Measurements from ENCODE around the gene MRPS24. TPM values are rescaled to one million over a fixed set of nuclear protein-coding genes. Genes with fewer than 3 reads are reported as not detected.

The MRPS24 gene
- total and polyA plus RNA-seq, 2 donors: 80.5 to 107 TPM

DNA sequence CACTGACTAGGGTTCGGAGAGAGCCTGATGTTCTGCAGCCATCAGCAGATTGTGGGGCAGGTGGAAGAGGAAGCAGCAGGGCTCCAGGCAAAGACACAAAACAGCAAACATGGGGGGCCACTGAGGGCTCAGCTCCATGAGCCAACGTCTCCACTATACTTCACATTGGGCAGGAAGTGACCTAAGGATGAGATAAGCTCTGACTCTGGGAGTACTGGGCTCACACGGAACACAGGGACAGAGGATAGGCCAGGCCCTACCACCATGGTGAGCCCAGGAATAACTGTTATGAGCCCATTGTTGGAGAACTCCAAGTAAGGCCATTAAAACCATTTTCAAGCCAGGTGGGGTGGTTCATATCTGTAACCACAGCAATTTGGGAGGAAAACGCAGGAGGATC, 14.9 kb upstream of the MRPS24 start:
- Histone ChIP-seq H3K4me3 (ENCODE audit: low read length in 2 of 2) (no peak overlapping the region), H3K9me3 (ENCODE audit: control insufficient read depth in 2 of 2, insufficient read depth in 1 of 2, low read length in 1 of 2) (no peaks in the 10 kb centered on the region), H3K27ac (ENCODE audit: low read depth in 1 of 2, low read length in 1 of 2) (no peak overlapping the region), H3K27me3 (ENCODE audit: control insufficient read depth in 2 of 2, insufficient read depth in 1 of 2, low read length in 1 of 2) (no peaks in the 10 kb centered on the region), H3K36me3 (ENCODE audit: control insufficient read depth in 2 of 2, insufficient read depth in 2 of 2, low read length in 1 of 2) (peaks cover 24 to 25% of the 10 kb centered on the region in 2 donors), H3K4me1 (ENCODE audit: control insufficient read depth in 2 of 2, insufficient read depth in 2 of 2, low read length in 2 of 2) (no peaks in the 10 kb centered on the region)
- DNase-seq (ENCODE audit: low read depth in 6 of 9, low spot score in 9 of 9): no peak
- WGBS: 92% methylated on average over 4 of the region's 4 CpGs

DNA sequence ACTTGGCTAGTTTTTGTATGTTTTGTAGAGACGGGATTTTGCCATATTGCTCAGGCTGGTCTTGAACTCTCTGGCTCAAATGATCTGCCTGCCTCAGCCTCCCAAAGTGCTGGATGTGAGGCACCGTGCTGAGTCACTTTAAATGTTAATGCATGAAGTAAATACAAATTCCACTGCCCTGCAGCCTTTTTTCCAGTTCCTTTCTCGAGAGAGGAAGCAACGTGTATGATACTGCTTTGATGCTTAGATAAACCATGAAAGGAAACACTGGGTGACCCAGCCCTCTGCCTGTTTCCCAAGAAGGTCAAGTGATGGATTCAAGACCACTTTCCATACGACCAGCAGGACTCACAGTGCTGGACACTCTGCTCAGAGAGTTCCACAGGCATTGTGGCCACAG, 11.3 kb upstream of the MRPS24 start:
- Histone ChIP-seq H3K36me3 (ENCODE audit: control insufficient read depth in 2 of 2, insufficient read depth in 2 of 2, low read length in 1 of 2) (peaks cover 45 to 55% of the 10 kb centered on the region in 2 donors), H3K4me1 (ENCODE audit: control insufficient read depth in 2 of 2, insufficient read depth in 2 of 2, low read length in 2 of 2) (no peaks in the 10 kb centered on the region), H3K27ac (ENCODE audit: low read depth in 1 of 2, low read length in 1 of 2) (no peak overlapping the region), H3K4me3 (ENCODE audit: low read length in 2 of 2) (no peak overlapping the region), H3K27me3 (ENCODE audit: control insufficient read depth in 2 of 2, insufficient read depth in 1 of 2, low read length in 1 of 2) (no peaks in the 10 kb centered on the region), H3K9me3 (ENCODE audit: control insufficient read depth in 2 of 2, insufficient read depth in 1 of 2, low read length in 1 of 2) (no peaks in the 10 kb centered on the region)
- 93% methylated on average over 5 of the region's 5 CpGs for WGBS
- no peak for DNase-seq (ENCODE audit: low read depth in 6 of 9, low spot score in 9 of 9)

DNA sequence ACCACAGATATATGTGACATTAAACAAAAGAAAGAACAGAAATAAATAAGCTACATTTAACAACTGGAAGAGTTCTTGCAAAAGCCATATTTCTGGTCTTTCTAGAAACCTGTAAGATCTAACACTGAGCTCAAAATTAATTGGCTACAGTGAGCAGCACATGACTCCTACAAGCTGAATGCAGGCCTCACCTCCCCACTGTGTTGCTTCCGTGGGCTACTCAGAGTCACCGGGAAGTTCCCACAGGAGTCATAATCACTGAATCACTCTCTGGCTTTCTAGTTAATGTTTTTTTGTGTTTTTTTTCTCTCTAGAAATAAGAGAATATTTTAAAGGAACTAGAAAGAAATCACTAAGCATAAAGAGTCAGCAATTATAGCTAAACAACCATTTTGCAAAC, 10.2 kb upstream of the MRPS24 start:
- no peak overlapping the region for H3K27ac ChIP-seq (ENCODE audit: low read depth in 1 of 2, low read length in 1 of 2)
- no peak for DNase-seq (ENCODE audit: low read depth in 6 of 9, low spot score in 9 of 9)
- H3K9me3 ChIP-seq (ENCODE audit: control insufficient read depth in 2 of 2, insufficient read depth in 1 of 2, low read length in 1 of 2): no peaks in the 10 kb centered on the region
- peaks cover 45 to 51% of the 10 kb centered on the region in 2 donors for H3K36me3 ChIP-seq (ENCODE audit: control insufficient read depth in 2 of 2, insufficient read depth in 2 of 2, low read length in 1 of 2)
- WGBS: 95% methylated on average over 2 of the region's 2 CpGs
- no peak overlapping the region for H3K4me3 ChIP-seq (ENCODE audit: low read length in 2 of 2)
- no peaks in the 10 kb centered on the region for H3K4me1 ChIP-seq (ENCODE audit: control insufficient read depth in 2 of 2, insufficient read depth in 2 of 2, low read length in 2 of 2)
- H3K27me3 ChIP-seq (ENCODE audit: control insufficient read depth in 2 of 2, insufficient read depth in 1 of 2, low read length in 1 of 2): no peaks in the 10 kb centered on the region

DNA sequence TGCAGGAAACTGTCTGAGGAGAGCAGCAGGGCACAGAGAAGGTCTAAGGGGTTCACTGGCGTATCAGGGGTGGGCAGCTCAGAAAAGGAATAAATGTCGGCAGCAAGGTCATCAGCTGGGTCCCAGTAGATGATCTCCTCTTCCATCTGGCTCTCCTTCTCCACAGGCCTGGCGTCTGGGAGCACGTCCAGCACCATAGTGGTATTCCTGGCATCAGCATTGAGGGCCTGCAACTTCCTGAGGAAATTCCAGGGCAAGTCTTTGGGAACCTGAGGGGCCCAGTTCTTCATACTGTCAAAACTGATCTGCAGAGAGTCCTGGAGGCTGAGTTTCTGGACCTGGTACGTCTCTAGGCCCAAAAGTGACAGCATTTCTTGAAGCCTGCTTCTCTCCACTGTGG, 9.6 kb upstream of the MRPS24 start:
- Histone ChIP-seq H3K9me3 (ENCODE audit: control insufficient read depth in 2 of 2, insufficient read depth in 1 of 2, low read length in 1 of 2) (no peaks in the 10 kb centered on the region), H3K4me3 (ENCODE audit: low read length in 2 of 2) (no peak overlapping the region), H3K4me1 (ENCODE audit: control insufficient read depth in 2 of 2, insufficient read depth in 2 of 2, low read length in 2 of 2) (no peaks in the 10 kb centered on the region), H3K27me3 (ENCODE audit: control insufficient read depth in 2 of 2, insufficient read depth in 1 of 2, low read length in 1 of 2) (no peaks in the 10 kb centered on the region), H3K36me3 (ENCODE audit: control insufficient read depth in 2 of 2, insufficient read depth in 2 of 2, low read length in 1 of 2) (peaks cover 46 to 48% of the 10 kb centered on the region in 2 donors), H3K27ac (ENCODE audit: low read depth in 1 of 2, low read length in 1 of 2) (no peak overlapping the region)
- 96% methylated on average over 5 of the region's 5 CpGs for WGBS
- DNase-seq (ENCODE audit: low read depth in 6 of 9, low spot score in 9 of 9): no peak

DNA sequence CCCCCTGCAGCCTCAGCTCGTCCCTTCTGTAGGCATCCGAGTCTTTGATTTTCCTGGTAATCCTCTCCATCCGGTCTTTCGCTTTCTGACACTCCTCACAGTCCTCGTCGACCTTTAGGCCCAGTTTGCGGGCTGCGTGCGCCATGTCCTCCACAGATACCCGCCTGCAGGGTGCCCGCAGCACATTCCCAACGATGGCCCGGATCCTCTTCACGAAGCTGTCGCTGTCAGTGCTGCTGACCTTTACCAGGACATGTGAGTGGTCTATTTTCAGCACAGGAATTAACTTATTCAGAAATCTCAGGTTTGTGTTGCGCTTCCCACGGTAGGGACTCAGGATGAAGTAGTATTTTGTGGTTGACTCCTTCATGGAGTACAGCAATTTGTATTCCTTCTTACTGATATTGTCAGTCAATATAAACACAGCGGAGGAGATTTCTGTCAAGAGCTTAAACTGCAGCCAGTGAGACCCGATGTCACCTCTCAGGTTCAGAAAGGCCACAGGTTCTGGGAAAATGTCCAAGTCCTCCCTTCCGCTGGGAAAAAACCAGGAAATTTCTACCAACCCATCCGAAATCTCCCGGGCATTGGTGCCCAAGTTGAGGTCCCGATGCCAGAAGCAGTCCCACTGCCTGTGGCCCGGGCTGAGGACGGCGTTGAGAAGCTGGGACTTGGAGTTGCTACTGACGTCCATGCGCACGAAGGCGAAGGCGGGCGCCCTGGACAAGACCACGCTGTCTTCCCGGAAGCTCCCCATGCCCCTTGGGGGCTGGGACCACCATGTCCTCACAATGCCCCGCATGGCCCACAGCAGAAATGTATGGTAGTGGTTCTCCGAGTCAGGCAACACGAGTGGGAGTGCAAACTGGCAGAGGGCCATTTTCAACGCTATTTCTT, 8.9 kb upstream of the MRPS24 start:
- Histone ChIP-seq H3K27ac (ENCODE audit: low read depth in 1 of 2, low read length in 1 of 2) (no peak overlapping the region), H3K4me3 (ENCODE audit: low read length in 2 of 2) (no peak overlapping the region), H3K4me1 (ENCODE audit: control insufficient read depth in 2 of 2, insufficient read depth in 2 of 2, low read length in 2 of 2) (no peaks in the 10 kb centered on the region), H3K27me3 (ENCODE audit: control insufficient read depth in 2 of 2, insufficient read depth in 1 of 2, low read length in 1 of 2) (no peaks in the 10 kb centered on the region), H3K36me3 (ENCODE audit: control insufficient read depth in 2 of 2, insufficient read depth in 2 of 2, low read length in 1 of 2) (peaks cover 46 to 48% of the 10 kb centered on the region in 2 donors), H3K9me3 (ENCODE audit: control insufficient read depth in 2 of 2, insufficient read depth in 1 of 2, low read length in 1 of 2) (no peaks in the 10 kb centered on the region)
- 97% methylated on average over 38 of the region's 38 CpGs for WGBS
- no peak for DNase-seq (ENCODE audit: low read depth in 6 of 9, low spot score in 9 of 9)

DNA sequence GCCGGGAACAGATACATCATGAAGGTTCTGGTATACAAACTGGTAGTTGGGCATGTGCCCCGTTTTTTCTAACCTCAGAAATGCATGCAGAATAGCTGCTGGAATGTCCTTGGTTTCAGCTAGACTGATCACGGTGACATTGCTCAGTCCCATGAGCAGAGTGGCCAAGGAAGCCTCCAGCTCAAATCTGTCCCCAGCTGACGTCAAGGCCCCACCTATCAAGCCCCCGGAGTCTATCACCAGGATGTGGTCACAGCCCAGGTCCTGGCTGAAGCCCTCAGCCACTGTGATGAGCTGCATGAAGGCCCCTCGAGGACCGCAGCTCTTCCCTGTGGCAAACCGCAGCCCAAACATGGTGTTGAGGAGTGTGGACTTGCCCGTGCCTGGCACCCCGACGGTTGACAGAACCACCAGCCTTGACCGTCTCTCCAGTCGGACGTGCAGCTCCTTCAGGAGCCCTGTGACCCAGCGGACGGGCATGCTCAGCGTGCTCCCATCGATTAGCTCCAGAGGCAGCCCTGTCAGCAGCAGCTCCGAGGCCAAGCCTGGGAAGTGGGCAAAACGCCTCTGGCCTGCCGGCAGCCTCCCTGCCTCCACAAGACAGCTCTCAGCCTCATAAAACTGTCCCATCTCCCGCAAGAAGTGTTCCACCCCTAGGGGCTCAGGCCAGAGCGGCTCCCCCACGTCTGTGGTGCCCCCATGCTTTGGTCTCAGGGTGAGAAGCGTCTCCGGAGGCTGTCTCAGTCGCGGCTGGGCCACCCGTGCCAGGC, 7.8 kb upstream of the MRPS24 start:
- H3K27me3 ChIP-seq (ENCODE audit: control insufficient read depth in 2 of 2, insufficient read depth in 1 of 2, low read length in 1 of 2): no peaks in the 10 kb centered on the region
- no peak for DNase-seq (ENCODE audit: low read depth in 6 of 9, low spot score in 9 of 9)

DNA sequence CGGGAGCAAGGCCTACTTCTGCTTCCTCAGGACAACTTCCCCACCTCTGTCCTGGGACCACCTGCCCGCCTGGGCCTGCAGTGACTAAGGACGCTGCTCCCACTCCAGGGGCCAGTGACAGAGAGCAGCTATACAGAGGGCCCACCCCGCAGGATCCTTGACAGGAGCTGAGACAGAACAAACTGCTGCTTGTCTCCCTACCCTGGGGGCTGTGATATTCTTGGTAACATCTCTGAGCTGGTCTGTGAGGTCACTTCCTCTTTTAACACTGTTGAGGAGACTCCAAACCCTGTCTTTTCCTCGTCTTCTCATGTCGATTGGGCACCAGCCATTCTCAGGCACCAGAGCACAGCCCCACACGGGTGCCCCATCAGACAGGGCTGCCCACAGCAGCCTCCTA, 6.9 kb upstream of the MRPS24 start:
- no peak for DNase-seq (ENCODE audit: low read depth in 6 of 9, low spot score in 9 of 9)
- no peak overlapping the region for H3K4me3 ChIP-seq (ENCODE audit: low read length in 2 of 2)
- 89% methylated on average over 7 of the region's 7 CpGs for WGBS
- peaks cover 0 to under 1% of the 10 kb centered on the region in 2 donors for H3K27me3 ChIP-seq (ENCODE audit: control insufficient read depth in 2 of 2, insufficient read depth in 1 of 2, low read length in 1 of 2)
- peaks cover 44 to 45% of the 10 kb centered on the region in 2 donors for H3K36me3 ChIP-seq (ENCODE audit: control insufficient read depth in 2 of 2, insufficient read depth in 2 of 2, low read length in 1 of 2)
- H3K9me3 ChIP-seq (ENCODE audit: control insufficient read depth in 2 of 2, insufficient read depth in 1 of 2, low read length in 1 of 2): no peaks in the 10 kb centered on the region
- peaks cover 0 to 3% of the 10 kb centered on the region in 2 donors for H3K4me1 ChIP-seq (ENCODE audit: control insufficient read depth in 2 of 2, insufficient read depth in 2 of 2, low read length in 2 of 2)
- no peak overlapping the region for H3K27ac ChIP-seq (ENCODE audit: low read depth in 1 of 2, low read length in 1 of 2)

More for the DNA sequence above, 7.8 kb upstream of the MRPS24 start:
- Histone ChIP-seq H3K27ac (ENCODE audit: low read depth in 1 of 2, low read length in 1 of 2) (no peak overlapping the region), H3K4me1 (ENCODE audit: control insufficient read depth in 2 of 2, insufficient read depth in 2 of 2, low read length in 2 of 2) (peaks cover 0 to 2% of the 10 kb centered on the region in 2 donors), H3K4me3 (ENCODE audit: low read length in 2 of 2) (no peak overlapping the region), H3K36me3 (ENCODE audit: control insufficient read depth in 2 of 2, insufficient read depth in 2 of 2, low read length in 1 of 2) (peaks cover 46 to 48% of the 10 kb centered on the region in 2 donors), H3K9me3 (ENCODE audit: control insufficient read depth in 2 of 2, insufficient read depth in 1 of 2, low read length in 1 of 2) (no peaks in the 10 kb centered on the region)
- WGBS: 97% methylated on average over 29 of the region's 29 CpGs

DNA sequence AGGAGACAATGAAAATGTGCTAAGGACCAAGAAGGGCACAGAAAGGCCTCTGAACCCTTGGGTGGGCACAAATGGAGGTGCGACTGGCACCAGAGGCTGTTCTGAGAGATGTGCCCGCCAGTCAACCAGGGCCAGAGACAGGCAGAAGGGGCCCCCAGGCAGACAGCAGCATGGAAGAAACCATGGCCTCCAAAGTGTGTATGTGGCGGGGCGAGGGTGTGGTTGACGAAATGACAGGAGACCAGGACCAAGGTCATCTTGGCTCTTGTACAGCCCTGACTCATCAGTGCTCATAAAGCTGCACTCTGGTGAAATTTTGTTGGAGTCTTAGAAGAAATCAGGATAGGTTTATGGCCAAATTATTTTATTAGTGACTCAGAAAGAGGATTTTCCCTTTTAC, 4.0 kb upstream of the MRPS24 start:
- no peak overlapping the region for H3K4me3 ChIP-seq (ENCODE audit: low read length in 2 of 2)
- H3K27me3 ChIP-seq (ENCODE audit: control insufficient read depth in 2 of 2, insufficient read depth in 1 of 2, low read length in 1 of 2): peaks cover 0 to 2% of the 10 kb centered on the region in 2 donors
- peaks cover 27 to 29% of the 10 kb centered on the region in 2 donors for H3K36me3 ChIP-seq (ENCODE audit: control insufficient read depth in 2 of 2, insufficient read depth in 2 of 2, low read length in 1 of 2)
- H3K27ac ChIP-seq (ENCODE audit: low read depth in 1 of 2, low read length in 1 of 2): no peak overlapping the region
- over 99% methylated on average over 5 of the region's 5 CpGs for WGBS
- no peaks in the 10 kb centered on the region for H3K9me3 ChIP-seq (ENCODE audit: control insufficient read depth in 2 of 2, insufficient read depth in 1 of 2, low read length in 1 of 2)
- peaks cover 4 to 10% of the 10 kb centered on the region in 2 donors for H3K4me1 ChIP-seq (ENCODE audit: control insufficient read depth in 2 of 2, insufficient read depth in 2 of 2, low read length in 2 of 2)
- no peak for DNase-seq (ENCODE audit: low read depth in 6 of 9, low spot score in 9 of 9)
